ENCODE measurements around the gene B4GALNT3.

Gene B4GALNT3

DNA sequence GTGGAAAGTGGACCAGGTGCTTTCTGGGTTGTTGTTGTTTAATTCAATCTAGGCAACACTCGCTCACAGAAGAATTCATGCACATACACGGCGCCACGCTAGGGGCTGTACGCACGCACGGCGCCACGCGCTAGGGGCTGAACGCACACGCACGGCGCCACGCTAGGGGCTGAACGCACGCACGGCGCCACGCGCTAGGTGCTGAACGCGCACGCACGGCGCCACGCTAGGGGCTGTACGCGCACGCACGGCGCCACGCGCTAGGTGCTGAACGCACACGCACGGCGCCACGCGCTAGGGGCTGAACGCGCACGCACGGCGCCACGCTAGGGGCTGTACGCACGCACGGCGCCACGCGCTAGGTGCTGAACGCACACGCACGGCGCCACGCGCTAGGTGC lies 149.2 kb downstream of the B4GALNT3 start:
- Histone ChIP-seq H3K9me3 (ENCODE audit: low read depth, low read length) (no peaks in the 10 kb centered on the region), H3K27ac (no peak overlapping the region), H3K36me3 (ENCODE audit: insufficient read depth, low read length) (no peaks in the 10 kb centered on the region), H3K4me3 (no peak overlapping the region), H3K9ac (ENCODE audit: insufficient read length) (no peak overlapping the region)
- no peak for DNase-seq (ENCODE audit: low read depth, low spot score)
- TF ChIP-seq FOXP2 (optimal IDR thresholded peaks at IDR 0.05; ENCODE audit: control extremely low read depth, extremely low read length, insufficient read depth) (no peak), POLR2AphosphoS5 (IDR thresholded peaks at IDR 0.05; ENCODE audit: borderline replicate concordance, low read depth, low read length) (no peak), EZH2 (IDR thresholded peaks at IDR 0.05) (no peak)

- no peaks in the 10 kb centered on the region for H3K36me3 ChIP-seq (ENCODE audit: insufficient read depth, low read length)
- no peak overlapping the region for H3K27ac ChIP-seq
- no peaks in the 10 kb centered on the region for H3K9me3 ChIP-seq (ENCODE audit: low read depth, low read length)
- no peak overlapping the region for H3K4me3 ChIP-seq
- DNase-seq (ENCODE audit: low read depth, low spot score): no peak
- TF ChIP-seq EZH2 (IDR thresholded peaks at IDR 0.05) (no peak), POLR2AphosphoS5 (IDR thresholded peaks at IDR 0.05; ENCODE audit: borderline replicate concordance, low read depth, low read length) (no peak), FOXP2 (optimal IDR thresholded peaks at IDR 0.05; ENCODE audit: control extremely low read depth, extremely low read length, insufficient read depth) (no peak)
- no peak overlapping the region for H3K9ac ChIP-seq (ENCODE audit: insufficient read length)
Measured at GRCh38 chr12:611721-612120, 152.0 kb downstream of the B4GALNT3 start.

DNA sequence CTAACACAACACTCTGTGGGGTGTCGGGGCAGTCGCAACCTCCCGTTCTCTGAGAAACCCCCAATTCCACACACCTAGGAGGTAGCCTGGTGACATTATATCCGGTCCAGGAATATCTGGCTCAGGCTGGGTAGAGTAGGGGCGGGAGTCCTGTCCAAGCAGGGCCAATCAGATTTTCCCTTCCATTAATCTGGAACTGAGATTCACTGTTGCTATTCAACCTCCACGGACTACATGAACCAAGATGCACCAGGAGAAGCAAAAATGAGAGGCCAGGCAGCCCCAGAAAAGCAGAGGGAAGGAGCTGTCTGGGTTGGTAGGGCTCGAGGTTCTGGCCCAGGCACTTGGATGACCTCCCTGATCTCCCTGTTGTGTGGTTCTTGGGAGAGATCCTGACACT lies 152.6 kb downstream of the B4GALNT3 start:
- TF ChIP-seq EZH2 (IDR thresholded peaks at IDR 0.05) (no peak), POLR2AphosphoS5 (IDR thresholded peaks at IDR 0.05; ENCODE audit: borderline replicate concordance, low read depth, low read length) (no peak), FOXP2 (optimal IDR thresholded peaks at IDR 0.05; ENCODE audit: control extremely low read depth, extremely low read length, insufficient read depth) (no peak)
- no peak overlapping the region for H3K4me3 ChIP-seq
- no peak overlapping the region for H3K27ac ChIP-seq
- H3K36me3 ChIP-seq (ENCODE audit: insufficient read depth, low read length): no peaks in the 10 kb centered on the region
- no peak for DNase-seq (ENCODE audit: low read depth, low spot score)
- H3K9ac ChIP-seq (ENCODE audit: insufficient read length): no peak overlapping the region
- no peaks in the 10 kb centered on the region for H3K9me3 ChIP-seq (ENCODE audit: low read depth, low read length)

- Histone ChIP-seq H3K4me3 (no peak overlapping the region), H3K36me3 (ENCODE audit: insufficient read depth, low read length) (no peaks in the 10 kb centered on the region), H3K9me3 (ENCODE audit: low read depth, low read length) (no peaks in the 10 kb centered on the region), H3K9ac (ENCODE audit: insufficient read length) (no peak overlapping the region), H3K27ac (no peak overlapping the region)
- no peak for TF ChIP-seq POLR2AphosphoS5 (IDR thresholded peaks at IDR 0.05; ENCODE audit: borderline replicate concordance, low read depth, low read length)
- DNase-seq (ENCODE audit: low read depth, low spot score): no peak
Measured at GRCh38 chr12:612886-613285, 153.1 kb downstream of the B4GALNT3 start.

Data from SK-N-MC (cell line).